Liver (tissue), 9 donors: ENCODE measurements around the gene KRT17. TPM values are rescaled to one million over a fixed set of nuclear protein-coding genes. Genes with fewer than 3 reads are reported as not detected.
"Not testable (repeated sequence)": the region's sequence is repeated elsewhere in the genome, so short reads cannot be mapped to it uniquely, and the experiment has no call there.

ENCODE experiments used
- DNase-seq: peaks from one replicate; pipeline ENCODE4 v3.0.0-alpha.2; 2017; ENCODE audit warnings: low spot score
- H3K27ac ChIP-seq, 2 donors: one replicate each; pipeline ENCODE4 v1.7.0; 2013; ENCODE audit warnings: inconsistent platforms in 2 of 2, low read length in 2 of 2, control low read depth in 1 of 2, low read depth in 1 of 2, mild to moderate bottlenecking in 1 of 2
- H3K27me3 ChIP-seq, 4 donors: one replicate each; pipeline versions ENCODE4 v1.6.1 to v1.7.0; 2013; ENCODE audit warnings: low read length in 3 of 4, inconsistent platforms in 1 of 4, mild to moderate bottlenecking in 1 of 4, moderate library complexity in 1 of 4; ENCODE audit not compliant: control insufficient read depth in 4 of 4, insufficient read depth in 4 of 4
- H3K36me3 ChIP-seq, 4 donors: one replicate each; pipeline versions ENCODE4 v1.6.1 to v1.7.0; 2013; ENCODE audit warnings: low read length in 3 of 4, mild to moderate bottlenecking in 3 of 4, low read depth in 1 of 4, moderate library complexity in 1 of 4; ENCODE audit not compliant: control insufficient read depth in 4 of 4, insufficient read depth in 3 of 4
- H3K4me1 ChIP-seq, 4 donors: one replicate each; pipeline versions ENCODE4 v1.6.1 to v1.7.0; 2013; ENCODE audit warnings: low read length in 3 of 4, mild to moderate bottlenecking in 3 of 4, moderate library complexity in 1 of 4; ENCODE audit not compliant: control insufficient read depth in 4 of 4, insufficient read depth in 4 of 4
- H3K4me3 ChIP-seq, 3 donors: one replicate each; pipeline versions ENCODE4 v1.6.1 to v1.7.0; 2013; ENCODE audit warnings: low read length in 3 of 3, control low read depth in 1 of 3, low read depth in 1 of 3, mild to moderate bottlenecking in 1 of 3
- H3K9ac ChIP-seq, 2 donors: one replicate each; pipeline ENCODE4 v1.7.0; 2013; ENCODE audit warnings: low read length in 2 of 2, mild to moderate bottlenecking in 2 of 2, moderate library complexity in 2 of 2, control low read depth in 1 of 2, low read depth in 1 of 2
- H3K9me3 ChIP-seq, 4 donors: one replicate each; pipeline versions ENCODE4 v1.6.1 to v1.7.0; 2013; ENCODE audit warnings: low read length in 3 of 4; ENCODE audit not compliant: control insufficient read depth in 4 of 4
- EGR1 ChIP-seq, 2 donors: IDR thresholded peaks; 2 replicates each; pipeline ENCODE4 v1.6.1; 2016 to 2018; ENCODE audit warnings: antibody characterized with exemption in 2 of 2, low read depth in 2 of 2
- FOXA1 ChIP-seq: IDR thresholded peaks from 2 replicates; pipeline ENCODE4 v1.6.1; 2016; ENCODE audit warnings: antibody characterized with exemption
- FOXA2 ChIP-seq: IDR thresholded peaks from 2 replicates; pipeline ENCODE4 v1.6.1; 2016; ENCODE audit warnings: antibody characterized with exemption
- GABPA ChIP-seq, 2 donors: IDR thresholded peaks in 1 of 2; conservative IDR thresholded peaks in 1 of 2; 2 replicates each; pipeline ENCODE4 v1.6.1; 2016; ENCODE audit warnings: antibody characterized with exemption in 2 of 2, mild to moderate bottlenecking in 1 of 2, moderate library complexity in 1 of 2
- HNF4A ChIP-seq, 2 donors: conservative IDR thresholded peaks; 2 replicates each; pipeline ENCODE4 v1.6.1; 2016; ENCODE audit warnings: antibody characterized with exemption in 2 of 2, mild to moderate bottlenecking in 2 of 2
- HNF4G ChIP-seq: IDR thresholded peaks from 2 replicates; pipeline ENCODE4 v1.6.1; 2016; ENCODE audit warnings: antibody characterized with exemption
- JUND ChIP-seq, 2 donors: IDR thresholded peaks; 2 replicates each; pipeline ENCODE4 v1.6.1; 2016; ENCODE audit warnings: antibody characterized with exemption in 2 of 2
- NR2F2 ChIP-seq: IDR thresholded peaks from 2 replicates; pipeline ENCODE4 v1.6.1; 2016; ENCODE audit warnings: antibody characterized with exemption
- RAD21 ChIP-seq, 2 donors: IDR thresholded peaks; 2 replicates each; pipeline ENCODE4 v1.6.1; 2016; ENCODE audit warnings: antibody characterized with exemption in 2 of 2, mild to moderate bottlenecking in 2 of 2
- SP1 ChIP-seq: IDR thresholded peaks from 2 replicates; pipeline ENCODE4 v1.6.1; 2018; ENCODE audit warnings: antibody characterized with exemption, mild to moderate bottlenecking
- TAF1 ChIP-seq: conservative IDR thresholded peaks from 2 replicates; pipeline ENCODE4 v1.6.1; 2016; ENCODE audit warnings: antibody characterized with exemption, mild to moderate bottlenecking
- YY1 ChIP-seq: IDR thresholded peaks from 2 replicates; pipeline ENCODE4 v1.6.1; 2016; ENCODE audit warnings: antibody characterized with exemption, mild to moderate bottlenecking
- WGBS: extraction: QIAGEN DNeasy Blood & Tissue Kit; methylation state at CpG from one replicate; pipeline ENCODE4 v1.1.7; 2013; 5-methylcytosine and 5-hydroxymethylcytosine counted together
- polyA plus RNA-seq, 2 donors: library from polyadenylated mRNA; stranded (reverse) in 1 of 2; unstranded in 1 of 2; fragments of 200-250 nt in 1 of 2; fragments of >200 nt in 1 of 2; fragmentation: Nextera tagmentation in 1 of 2; extraction: Ambion mirVana in 1 of 2; gene quantifications; one replicate each; pipeline versions ENCODE4 v1.2.1 to v1.2.3, GENCODE V29; 2013 to 2015
- total RNA-seq, 2 donors: library from RNA; depleted of rRNA; stranded (reverse); fragments of >200 nt; gene quantifications; one replicate each; pipeline ENCODE4 v1.2.3, GENCODE V29; 2014
- TF ChIP-seq, protein P1 (sequence below): IDR thresholded peaks from 2 replicates; pipeline ENCODE4 v1.6.1; 2016; ENCODE audit warnings: antibody characterized with exemption
- TF ChIP-seq, protein P2 (sequence below): IDR thresholded peaks from 2 replicates; pipeline ENCODE4 v1.6.1; 2016; ENCODE audit warnings: antibody characterized with exemption
- donor health status: healthy.
- donor health status: healthy.
- donor health status: healthy.
- donor health status: healthy.
- donor health status: healthy.

KRT17 gene
- total and polyA plus RNA-seq, 4 donors: 0.15 TPM; not detected in 3

DNA sequence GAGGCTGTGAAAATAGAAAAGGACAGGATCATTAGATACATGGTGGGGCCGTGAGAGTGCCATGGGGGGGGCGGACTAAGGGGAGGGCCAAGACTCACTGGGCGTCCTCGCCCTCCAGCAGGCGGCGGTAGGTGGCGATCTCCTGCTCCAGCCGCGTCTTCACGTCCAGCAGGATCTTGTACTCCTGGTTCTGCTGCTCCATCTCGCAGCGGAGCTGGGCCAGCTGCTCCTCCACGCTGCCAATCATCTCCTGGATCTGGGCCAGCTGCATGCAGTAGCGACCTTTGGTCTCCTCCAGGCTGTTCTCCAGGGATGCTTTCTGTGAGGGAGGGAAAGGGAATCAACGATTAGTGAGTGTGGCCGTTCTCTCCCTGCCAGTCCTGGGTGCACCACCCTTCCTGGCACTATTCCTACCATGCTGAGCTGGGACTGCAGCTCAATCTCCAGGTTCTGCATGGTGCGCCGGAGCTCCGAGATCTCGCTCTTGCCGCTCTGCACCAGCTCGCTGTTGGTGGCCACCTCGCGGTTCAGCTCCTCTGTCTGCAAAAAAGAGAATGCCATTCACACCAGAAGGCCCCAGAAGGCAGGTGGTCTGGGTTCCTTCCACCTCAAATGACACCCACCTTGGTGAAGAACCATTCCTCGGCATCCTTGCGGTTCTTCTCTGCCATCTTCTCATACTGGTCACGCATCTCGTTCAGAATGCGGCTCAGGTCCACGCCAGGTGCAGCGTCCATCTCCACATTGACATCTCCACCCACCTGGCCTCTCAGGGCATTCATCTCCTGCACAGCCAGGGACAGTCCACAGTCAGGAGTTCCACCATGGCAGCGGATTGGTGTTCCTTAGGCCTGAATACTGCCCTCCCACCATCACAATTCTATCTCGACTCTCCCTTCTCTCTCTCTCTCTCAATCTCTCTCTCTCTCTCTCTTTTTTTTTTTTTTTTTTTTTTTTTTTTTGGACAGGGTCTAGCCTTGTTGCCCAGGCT is 40.9 kb downstream of the KRT17 start:
- WGBS: 81% methylated on average over 33 of the region's 33 CpGs
- Histone ChIP-seq H3K36me3 (no peaks in the 10 kb centered on the region), H3K9ac (no peak overlapping the region), H3K9me3 (no peaks in the 10 kb centered on the region), H3K4me1 (no peaks in the 10 kb centered on the region), H3K4me3 (no peak overlapping the region), H3K27ac (no peak overlapping the region), H3K27me3 (peaks cover 0 to 3% (median 0%) of the 10 kb centered on the region in 4 donors)
- no peak for DNase-seq
- TF ChIP-seq, protein P1, sequence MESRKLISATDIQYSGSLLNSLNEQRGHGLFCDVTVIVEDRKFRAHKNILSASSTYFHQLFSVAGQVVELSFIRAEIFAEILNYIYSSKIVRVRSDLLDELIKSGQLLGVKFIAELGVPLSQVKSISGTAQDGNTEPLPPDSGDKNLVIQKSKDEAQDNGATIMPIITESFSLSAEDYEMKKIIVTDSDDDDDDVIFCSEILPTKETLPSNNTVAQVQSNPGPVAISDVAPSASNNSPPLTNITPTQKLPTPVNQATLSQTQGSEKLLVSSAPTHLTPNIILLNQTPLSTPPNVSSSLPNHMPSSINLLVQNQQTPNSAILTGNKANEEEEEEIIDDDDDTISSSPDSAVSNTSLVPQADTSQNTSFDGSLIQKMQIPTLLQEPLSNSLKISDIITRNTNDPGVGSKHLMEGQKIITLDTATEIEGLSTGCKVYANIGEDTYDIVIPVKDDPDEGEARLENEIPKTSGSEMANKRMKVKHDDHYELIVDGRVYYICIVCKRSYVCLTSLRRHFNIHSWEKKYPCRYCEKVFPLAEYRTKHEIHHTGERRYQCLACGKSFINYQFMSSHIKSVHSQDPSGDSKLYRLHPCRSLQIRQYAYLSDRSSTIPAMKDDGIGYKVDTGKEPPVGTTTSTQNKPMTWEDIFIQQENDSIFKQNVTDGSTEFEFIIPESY: no peak
- TF ChIP-seq TAF1: no peak
- TF ChIP-seq HNF4A (conservative IDR thresholded peaks at IDR 0.05): no peak
- no peak for TF ChIP-seq FOXA2
- TF ChIP-seq YY1: no peak
- no peak for TF ChIP-seq GABPA (IDR thresholded peaks at IDR 0.05 in 1 of 2, conservative IDR thresholded peaks at IDR 0.05 in 1 of 2)
- no peak for TF ChIP-seq EGR1 (IDR thresholded peaks at IDR 0.05; ENCODE audit: low read depth in 2 of 2)
- no peak for TF ChIP-seq RAD21 (IDR thresholded peaks at IDR 0.05)
- TF ChIP-seq JUND (IDR thresholded peaks at IDR 0.05): no peak
- no peak for TF ChIP-seq FOXA1
- no peak for TF ChIP-seq SP1
- TF ChIP-seq, protein P2, sequence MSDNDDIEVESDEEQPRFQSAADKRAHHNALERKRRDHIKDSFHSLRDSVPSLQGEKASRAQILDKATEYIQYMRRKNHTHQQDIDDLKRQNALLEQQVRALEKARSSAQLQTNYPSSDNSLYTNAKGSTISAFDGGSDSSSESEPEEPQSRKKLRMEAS: no peak
- TF ChIP-seq NR2F2: no peak

DNA sequence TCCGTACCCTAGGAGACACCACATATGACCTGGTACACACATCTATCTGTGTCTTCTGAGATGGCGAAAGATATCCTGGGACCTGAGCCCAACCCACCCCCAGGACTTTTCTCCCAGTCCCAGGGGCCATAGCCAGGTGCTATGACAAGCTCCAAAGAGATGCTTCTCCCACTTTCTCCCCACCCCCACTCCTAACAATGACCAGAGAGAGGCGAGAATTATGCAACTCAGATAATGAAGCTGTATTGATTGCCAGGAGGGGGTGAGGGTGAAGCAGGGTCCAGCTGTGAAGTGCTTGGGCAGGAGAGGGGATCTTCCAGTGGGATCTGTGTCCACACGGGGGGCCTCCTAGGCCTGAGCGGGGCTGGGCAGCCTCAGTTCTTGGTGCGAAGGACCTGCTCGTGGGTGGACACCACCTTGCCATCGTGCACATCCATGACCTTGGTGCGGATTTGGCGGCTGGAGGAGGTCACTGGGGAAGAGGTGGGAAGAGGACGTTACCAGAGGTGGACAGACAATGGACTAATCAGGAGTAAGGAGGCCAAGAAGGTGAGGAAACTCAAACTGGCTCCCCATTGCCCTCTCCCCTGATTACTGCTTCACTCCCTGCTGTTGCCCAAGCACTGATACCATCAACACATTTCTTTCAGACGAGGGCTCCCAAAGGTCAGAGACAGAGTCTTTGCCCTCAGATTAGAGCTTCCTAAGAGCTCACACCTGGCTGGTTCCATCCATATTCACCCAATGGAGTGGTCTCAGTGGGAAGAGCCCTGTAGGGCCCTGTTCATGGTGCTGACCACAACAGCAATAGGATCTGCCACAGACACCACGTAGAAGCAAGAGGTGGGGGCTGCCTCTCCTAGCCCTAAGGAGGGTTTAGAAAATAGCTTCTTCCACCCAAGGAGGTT is 42.1 kb downstream of the KRT17 start:
- not testable (repeated sequence) for H3K36me3 ChIP-seq, DNase-seq, H3K9me3 ChIP-seq, H3K4me1 ChIP-seq, H3K9ac ChIP-seq, H3K27me3 ChIP-seq, H3K27ac ChIP-seq, H3K4me3 ChIP-seq
- WGBS: 73% methylated on average over 13 of the region's 13 CpGs

DNA sequence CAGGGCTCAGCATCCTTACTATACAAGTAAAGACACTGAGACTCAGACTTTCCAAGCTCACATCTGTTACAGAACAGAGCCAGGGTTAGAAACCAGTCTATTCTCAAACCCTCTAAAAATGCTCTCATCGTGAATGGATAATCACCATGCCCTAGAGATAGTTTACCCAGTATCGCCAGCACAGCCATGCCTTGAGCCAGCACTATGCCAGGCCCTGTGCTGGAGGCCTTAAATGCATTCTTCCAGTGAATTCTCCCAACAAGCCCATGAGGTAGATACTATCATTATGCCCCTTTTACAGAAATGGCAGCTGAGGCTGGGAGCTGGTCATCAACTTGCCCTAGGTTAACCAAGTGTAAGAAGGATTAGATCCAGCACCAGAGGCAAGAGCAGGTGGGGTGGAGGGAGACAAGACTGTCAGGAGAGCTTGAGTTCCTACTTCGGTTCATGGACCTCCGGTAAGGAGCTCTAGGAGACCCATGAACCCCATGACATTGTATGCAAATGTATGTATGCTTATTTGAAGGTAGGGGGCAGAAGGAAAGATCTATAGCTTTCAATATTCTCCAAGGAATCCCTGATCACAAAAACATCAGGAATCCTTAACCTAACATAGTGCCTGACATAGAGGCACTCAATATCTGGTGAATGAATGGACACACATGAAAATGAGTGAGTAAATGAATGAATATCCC is 42.9 kb downstream of the KRT17 start:
- Histone ChIP-seq H3K9me3 (no peaks in the 10 kb centered on the region), H3K9ac (no peak overlapping the region), H3K4me3 (no peak overlapping the region), H3K27ac (no peak overlapping the region), H3K4me1 (no peaks in the 10 kb centered on the region), H3K36me3 (no peaks in the 10 kb centered on the region), H3K27me3 (peaks cover 0 to 10% (median 0%) of the 10 kb centered on the region in 4 donors)
- TF ChIP-seq HNF4A (conservative IDR thresholded peaks at IDR 0.05): no peak
- no peak for TF ChIP-seq TAF1
- TF ChIP-seq EGR1 (IDR thresholded peaks at IDR 0.05; ENCODE audit: low read depth in 2 of 2): no peak
- TF ChIP-seq, protein P2: no peak
- no peak for TF ChIP-seq GABPA (IDR thresholded peaks at IDR 0.05 in 1 of 2, conservative IDR thresholded peaks at IDR 0.05 in 1 of 2)
- no peak for TF ChIP-seq SP1
- no peak for TF ChIP-seq HNF4G
- TF ChIP-seq YY1: no peak
- no peak for TF ChIP-seq NR2F2
- TF ChIP-seq JUND (IDR thresholded peaks at IDR 0.05): no peak
- WGBS: 90% methylated on average over 4 of the region's 4 CpGs
- no peak for DNase-seq
